Measurements from ENCODE around the gene IYD.

The IYD gene

DNA sequence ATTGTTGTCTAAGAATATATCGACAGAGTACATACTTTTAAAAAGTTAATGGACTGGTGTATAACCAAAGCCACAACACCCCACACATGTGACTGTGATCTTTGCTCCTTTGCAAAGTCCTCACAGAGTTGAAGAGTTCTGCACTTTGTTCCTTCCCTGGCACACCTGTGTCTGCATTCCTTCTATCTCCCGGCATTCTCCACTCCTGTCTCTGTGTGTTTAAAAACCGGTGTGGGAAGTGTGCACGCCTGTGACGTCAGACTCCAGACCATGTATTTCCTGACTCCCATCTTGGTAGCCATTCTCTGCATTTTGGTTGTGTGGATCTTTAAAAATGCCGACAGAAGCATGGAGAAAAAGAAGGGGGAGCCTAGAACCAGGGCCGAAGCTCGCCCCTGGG is at the start of gene IYD:
TSS of gene IYD (plus strand) at position 251 of the 400 bp plus-strand sequence. CDS start at position 271, 20 bp downstream.
- DNase-seq, result no peak

DNA sequence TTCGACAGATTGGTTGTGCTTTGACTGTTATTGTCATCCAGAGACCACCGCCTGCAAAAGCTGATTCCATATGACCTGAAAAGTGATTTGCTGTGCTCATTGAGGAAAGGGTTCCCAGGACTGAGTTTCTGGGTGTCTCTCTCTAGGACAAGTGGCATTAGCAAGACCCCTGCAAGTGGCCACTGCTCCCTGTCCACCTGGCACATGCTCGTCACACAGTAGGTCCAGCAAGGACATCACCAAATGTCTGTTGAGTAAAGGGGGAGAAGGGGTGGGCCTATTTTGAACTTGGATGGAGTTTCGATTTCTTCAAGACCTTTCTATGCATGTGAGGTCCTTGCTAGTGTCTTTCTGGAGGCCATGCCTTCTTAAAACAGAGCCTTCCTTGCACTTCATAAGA is 48.9 kb upstream of the IYD start:
- no peak for DNase-seq

GRCh38 chr6:150320442-150320841 is 48.4 kb upstream of the IYD start:
- DNase-seq, result no peak

DNA sequence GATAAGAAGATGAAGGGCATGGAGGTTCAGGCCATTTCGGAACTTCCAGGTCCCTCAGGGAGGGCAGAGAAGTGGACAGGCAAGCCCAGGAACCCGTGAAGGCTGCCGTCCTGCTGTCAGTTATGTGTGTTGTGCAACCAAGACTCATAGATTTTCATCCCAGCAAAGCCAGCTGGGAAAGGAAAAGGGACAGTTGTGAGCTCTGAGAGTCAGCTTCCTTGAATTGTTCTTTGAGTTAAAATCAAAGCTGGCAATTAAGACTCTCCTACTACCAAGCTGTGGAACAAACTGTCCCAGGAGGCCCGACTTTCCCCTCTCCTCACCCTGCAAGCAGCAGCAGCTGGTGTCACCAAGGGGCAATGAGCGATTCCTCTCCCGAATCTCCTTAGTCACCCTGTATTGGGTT is 46.3 kb upstream of the IYD start:
- DNase-seq, result no peak

GRCh38 chr6:150323205-150323604 is 45.6 kb upstream of the IYD start:
- no peak for DNase-seq

GRCh38 chr6:150324044-150324443 is 44.8 kb upstream of the IYD start:
- no peak for DNase-seq

DNA sequence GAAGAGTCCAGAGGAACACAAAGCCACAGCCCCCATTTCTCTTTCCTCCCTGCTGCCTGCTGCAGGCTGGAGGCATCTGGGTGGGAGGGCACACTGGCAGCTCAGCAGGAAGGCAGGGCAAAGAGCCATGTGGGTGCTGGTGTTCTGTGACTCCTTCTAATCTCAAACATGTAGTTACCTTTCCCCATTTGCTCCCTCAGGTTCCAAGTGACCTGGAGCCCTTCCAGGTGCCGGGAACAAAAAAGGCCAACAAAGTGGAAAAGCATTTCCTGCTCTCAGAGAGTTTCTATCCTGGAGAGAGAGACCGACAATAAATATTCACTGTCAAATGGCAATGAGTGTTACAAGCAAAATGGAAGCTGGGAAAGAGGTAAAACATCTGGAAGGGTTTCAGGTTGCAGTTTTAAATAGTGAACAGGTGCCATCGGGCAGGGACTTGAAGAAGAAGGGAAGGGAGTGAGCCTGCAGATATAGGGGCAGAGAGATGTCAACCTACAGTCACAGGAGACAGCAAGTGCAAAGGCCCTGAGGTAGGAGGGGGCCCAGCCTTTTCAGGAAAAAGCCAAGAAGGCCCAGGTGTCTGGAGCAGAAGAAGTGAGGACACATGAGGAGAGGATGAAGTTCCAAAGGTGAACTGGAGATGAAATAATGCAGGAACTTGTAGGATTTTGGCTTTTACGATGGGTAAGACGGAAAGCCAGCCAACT is 43.6 kb upstream of the IYD start:
- DNase-seq, result no peak

DNA sequence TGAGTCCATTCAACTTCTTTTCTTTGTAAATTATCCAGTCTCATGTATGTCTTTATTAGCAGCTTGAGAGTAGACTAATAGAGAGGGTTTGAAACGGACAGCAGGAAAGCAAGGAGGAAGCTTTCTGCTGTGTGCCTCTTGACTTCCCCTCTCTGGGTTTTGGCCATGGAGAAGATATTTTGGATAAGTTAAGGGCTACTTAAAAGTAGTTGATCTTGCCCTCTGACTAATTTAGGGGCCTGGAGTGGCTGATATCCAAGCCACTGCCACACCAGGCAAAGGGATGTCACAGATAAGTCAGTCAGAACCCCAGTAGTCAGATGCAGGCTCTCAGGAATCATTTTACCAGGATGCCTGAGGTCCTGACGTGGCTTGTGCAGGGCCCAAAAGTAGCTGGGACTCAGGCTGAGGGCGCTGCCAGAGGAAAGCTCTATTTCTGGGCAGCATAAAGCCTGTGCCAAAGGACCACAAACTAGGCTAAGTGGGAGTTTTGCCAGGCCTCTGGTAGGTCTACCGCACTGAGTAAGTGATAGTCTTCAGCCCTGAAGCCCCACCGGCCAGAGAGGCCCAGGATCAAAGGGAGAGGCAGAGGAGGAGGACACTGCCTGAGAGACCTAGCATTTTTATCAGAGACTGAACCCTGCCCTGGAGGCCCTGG is 41.6 kb upstream of the IYD start:
- DNase-seq, result no peak

DNA sequence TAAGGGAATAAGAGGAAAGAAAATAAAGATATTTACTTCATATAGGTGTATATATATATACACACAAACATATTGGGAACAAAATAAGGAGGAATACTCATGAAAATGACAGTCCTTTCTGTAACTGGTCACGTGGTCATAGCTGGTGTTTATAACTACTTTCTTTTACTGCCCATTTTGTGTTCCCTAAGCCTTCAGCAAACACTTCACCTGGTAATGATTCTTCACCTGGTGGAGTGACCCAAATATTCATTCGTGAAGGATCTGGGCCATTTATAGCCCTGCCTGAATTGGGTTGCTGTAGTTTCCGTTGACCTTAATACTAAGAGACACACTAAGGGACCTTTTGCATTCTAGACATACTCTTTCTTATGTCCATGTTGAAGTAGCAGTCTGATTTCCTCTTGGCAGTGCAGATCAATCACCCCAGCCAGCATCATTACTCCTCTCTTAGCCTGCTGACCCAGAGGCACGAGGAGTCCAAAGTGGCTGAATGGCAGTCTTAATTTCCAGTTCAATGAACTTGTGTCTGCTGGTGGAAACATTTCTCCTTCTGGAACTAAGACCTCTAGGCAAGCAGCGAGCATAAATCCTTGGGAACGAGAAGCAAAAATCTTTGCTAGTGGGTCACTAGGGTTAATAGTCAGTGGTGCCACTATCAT is 39.9 kb upstream of the IYD start:
- no peak for DNase-seq

DNA sequence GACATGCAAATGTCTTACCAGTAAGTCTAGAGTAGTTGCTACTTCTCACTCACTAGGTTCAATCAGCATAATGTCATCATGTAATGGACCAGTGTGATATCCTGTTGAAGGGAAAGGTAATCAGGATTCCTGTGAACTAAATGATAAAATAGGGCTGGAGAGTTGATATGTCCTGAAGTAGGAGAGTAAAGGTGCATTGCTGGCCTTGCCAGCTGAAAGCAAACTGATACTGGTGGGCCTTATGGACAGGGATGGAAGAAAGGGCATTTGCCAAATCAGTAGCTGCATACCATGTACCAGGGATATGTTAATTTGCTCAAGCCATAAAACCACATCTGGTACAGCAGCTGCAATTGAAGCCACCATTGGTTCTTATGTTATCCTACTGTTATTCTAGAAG is 37.5 kb upstream of the IYD start:
- DNase-seq, result no peak

GRCh38 chr6:150332939-150333584 is 35.8 kb upstream of the IYD start:
- no peak for DNase-seq

- no peak for DNase-seq
Measured at GRCh38 chr6:150333585-150333941, 35.2 kb upstream of the IYD start.

- peak; percentile 59 for DNase-seq
Measured at GRCh38 chr6:150334790-150335783, 33.7 kb upstream of the IYD start.

GRCh38 chr6:150336299-150336698 is 32.5 kb upstream of the IYD start:
- no peak for DNase-seq

DNA sequence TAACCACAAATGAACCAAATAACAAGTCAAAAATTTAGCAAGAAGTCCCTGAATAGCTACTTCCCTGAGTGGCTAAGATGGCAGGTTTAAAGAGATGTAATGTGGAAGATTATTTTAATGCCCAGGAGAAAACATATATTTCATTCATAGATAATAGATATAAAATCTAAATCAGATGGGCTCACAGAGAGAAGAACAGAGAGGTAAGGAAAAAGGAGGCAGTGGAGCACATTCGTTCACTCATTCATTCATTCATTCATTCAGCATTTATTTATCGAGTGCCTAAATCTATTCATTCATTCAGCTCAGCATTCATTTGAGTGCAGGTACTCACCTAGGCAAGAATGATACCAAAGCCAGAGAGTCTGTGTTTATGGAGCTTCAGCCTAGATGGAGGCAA is 32.1 kb upstream of the IYD start:
- DNase-seq, result no peak

DNA sequence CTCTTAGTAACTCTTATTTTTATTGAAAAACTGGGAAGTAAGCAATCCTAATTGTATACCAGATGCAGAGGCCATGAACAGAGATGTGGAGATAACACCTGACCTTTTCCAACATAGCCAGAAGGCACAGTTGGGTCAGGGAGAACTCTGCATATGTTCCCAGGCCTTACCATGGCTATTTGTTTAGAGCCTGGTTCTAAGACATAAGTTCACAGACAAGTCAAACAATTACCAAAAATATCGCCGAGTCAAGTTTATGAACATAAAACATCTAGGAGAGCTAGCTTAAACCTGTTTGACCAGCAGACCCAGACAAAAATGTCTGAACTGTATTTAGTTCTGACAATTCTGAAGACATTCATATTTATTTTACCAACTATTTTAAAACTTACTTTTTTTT is 26.7 kb upstream of the IYD start:
- no peak for DNase-seq

GRCh38 chr6:150343434-150343833 is 25.4 kb upstream of the IYD start:
- DNase-seq, result no peak

DNA sequence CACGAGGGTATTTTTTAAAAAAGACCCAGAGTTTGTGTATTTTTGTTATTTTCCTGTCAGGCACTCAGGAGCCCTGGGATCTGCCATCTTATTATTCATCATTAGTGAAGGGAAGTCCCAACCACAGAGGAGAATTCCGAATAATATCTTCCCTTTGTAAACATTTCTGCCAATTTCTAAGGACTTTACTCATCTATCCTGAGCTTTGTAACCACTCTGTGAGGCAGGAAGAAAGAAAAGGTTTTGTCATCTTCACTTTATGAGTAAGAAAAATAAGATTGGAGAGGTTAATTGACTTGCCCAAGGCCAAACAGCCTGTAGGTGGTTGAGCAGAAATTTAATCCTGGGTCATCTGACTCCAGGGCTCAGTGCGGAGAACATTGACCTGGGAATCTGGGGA is 23.0 kb upstream of the IYD start:
- DNase-seq, result no peak

- no peak for DNase-seq
Measured at GRCh38 chr6:150346346-150346745, 22.5 kb upstream of the IYD start.

DNA sequence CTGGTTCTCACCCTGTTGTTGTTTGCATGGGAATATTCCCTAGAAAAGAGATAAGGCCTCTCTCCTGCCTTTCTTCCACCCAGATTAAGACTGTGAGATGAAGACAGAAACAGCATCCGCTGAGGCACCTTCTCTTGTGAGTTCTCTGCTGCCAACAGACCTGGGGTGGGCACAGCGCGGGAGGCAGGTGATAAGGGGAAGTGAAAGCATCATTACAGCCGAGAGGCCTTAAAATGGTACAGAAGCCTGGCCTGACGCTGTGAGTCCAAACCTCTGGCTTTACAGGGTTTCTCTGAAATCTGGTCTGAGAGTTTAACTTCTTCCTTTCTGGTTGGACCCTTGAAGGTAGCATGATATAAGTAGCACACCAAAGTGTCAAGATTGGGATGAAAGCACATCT is 21.0 kb upstream of the IYD start:
- no peak for DNase-seq

- DNase-seq, result peak; percentile 9
Measured at GRCh38 chr6:150349546-150349945, 19.3 kb upstream of the IYD start.

All from suppressor macrophage treated with lipopolysaccharide for 4 hours (primary cell).